Measurements from ENCODE around the gene RGS9BP. TPM values are rescaled to one million over a fixed set of nuclear protein-coding genes. Genes with fewer than 3 reads are reported as not detected.

Gene RGS9BP
- total RNA-seq: not detected
- 0.11 TPM for polyA plus RNA-seq (2013, experiment 1 of 2)
- 0.08 TPM for polyA plus RNA-seq (2013, experiment 2 of 2)
- long read RNA-seq, experiment 1: 0 reads
- long read RNA-seq, experiment 2: 0 reads
- long read RNA-seq, experiment 3: 0 reads
- long read RNA-seq, experiment 4: 0 reads

- Histone ChIP-seq H3K27me3 (ENCODE audit: control insufficient read depth, insufficient read depth, low read length, poor library complexity, severe bottlenecking) (peaks cover 47% of the 10 kb centered on the region), H3K4me1 (ENCODE audit: control insufficient read depth, insufficient read depth, low read length) (peaks cover 3% of the 10 kb centered on the region), H3K9me3 (ENCODE audit: control insufficient read depth, low read length) (no peaks in the 10 kb centered on the region), H3K4me3 (ENCODE audit: low read length) (peak within 1 kb of the TSS; percentile 90), H3K36me3 (ENCODE audit: control insufficient read depth, insufficient read depth, low read length) (no peaks in the 10 kb centered on the region), H3K9ac (ENCODE audit: extremely low read depth, low read length, poor library complexity, severe bottlenecking) (peak within 1 kb of the TSS; percentile 38), H3K27ac (ENCODE audit: low read depth, low read length) (no peak within 1 kb of the TSS)
- Mint-ChIP-seq H3K27me3 (ENCODE audit: insufficient read depth) (peaks cover 46% of the 10 kb centered on the region), H3K4me3 (peak within 1 kb of the TSS; percentile 79), H3K36me3 (ENCODE audit: low read depth) (peaks cover 5% of the 10 kb centered on the region), H3K4me1 (peaks cover 18% of the 10 kb centered on the region), H3K27ac (no peak within 1 kb of the TSS), H3K9me3 (no peaks in the 10 kb centered on the region)
- WGBS, 2 experiments (ENCODE audit: insufficient coverage in 1 of 2, insufficient read length in 1 of 2): 6 to 10% methylated on average over 13 to 53 of the region's 53 CpGs
- TF ChIP-seq CTCF (conservative IDR thresholded peaks at IDR 0.05): no peak
- peak; percentile 77 for DNase-seq
Observed at GRCh38 chr19:32675720-32676185, at the start of gene RGS9BP. TSS of gene RGS9BP (plus strand) at chr19:32675848. CDS start at chr19:32676264, 416 bp downstream.

GRCh38 chr19:32626969-32627368, 48.7 kb upstream of the RGS9BP start:
- DNase-seq: no peak
- 95 to 100% methylated on average over 1 to 2 of the region's 4 CpGs for WGBS, 2 experiments (ENCODE audit: insufficient coverage in 1 of 2, insufficient read length in 1 of 2)
- peaks cover 50% of the 10 kb centered on the region for H3K36me3 ChIP-seq (ENCODE audit: control insufficient read depth, insufficient read depth, low read length)
- Mint-ChIP-seq H3K36me3 (ENCODE audit: low read depth) (peaks cover 55% of the 10 kb centered on the region), H3K9me3 (no peaks in the 10 kb centered on the region), H3K4me1 (no peaks in the 10 kb centered on the region), H3K27me3 (ENCODE audit: insufficient read depth) (no peaks in the 10 kb centered on the region), H3K27ac (no peak overlapping the region), H3K4me3 (no peak overlapping the region)
- no peaks in the 10 kb centered on the region for H3K9me3 ChIP-seq (ENCODE audit: control insufficient read depth, low read length)
- H3K4me3 ChIP-seq (ENCODE audit: low read length): no peak overlapping the region
- H3K4me1 ChIP-seq (ENCODE audit: control insufficient read depth, insufficient read depth, low read length): no peaks in the 10 kb centered on the region
- H3K9ac ChIP-seq (ENCODE audit: extremely low read depth, low read length, poor library complexity, severe bottlenecking): no peak overlapping the region
- no peak for TF ChIP-seq CTCF (conservative IDR thresholded peaks at IDR 0.05)
- no peak overlapping the region for H3K27ac ChIP-seq (ENCODE audit: low read depth, low read length)
- H3K27me3 ChIP-seq (ENCODE audit: control insufficient read depth, insufficient read depth, low read length, poor library complexity, severe bottlenecking): no peaks in the 10 kb centered on the region

- H3K4me3 Mint-ChIP-seq: no peak overlapping the region
- peaks cover 45% of the 10 kb centered on the region for H3K36me3 ChIP-seq (ENCODE audit: control insufficient read depth, insufficient read depth, low read length)
- H3K9me3 Mint-ChIP-seq: no peaks in the 10 kb centered on the region
- no peak overlapping the region for H3K9ac ChIP-seq (ENCODE audit: extremely low read depth, low read length, poor library complexity, severe bottlenecking)
- no peak for DNase-seq
- H3K27me3 Mint-ChIP-seq (ENCODE audit: insufficient read depth): no peaks in the 10 kb centered on the region
- H3K9me3 ChIP-seq (ENCODE audit: control insufficient read depth, low read length): no peaks in the 10 kb centered on the region
- peak; percentile 21 for TF ChIP-seq CTCF (conservative IDR thresholded peaks at IDR 0.05)
- WGBS, 2 experiments (ENCODE audit: insufficient coverage in 1 of 2, insufficient read length in 1 of 2): 87 to 94% methylated on average over 13 to 15 of the region's 15 CpGs
- H3K27ac ChIP-seq (ENCODE audit: low read depth, low read length): no peak overlapping the region
- no peak overlapping the region for H3K27ac Mint-ChIP-seq
- H3K27me3 ChIP-seq (ENCODE audit: control insufficient read depth, insufficient read depth, low read length, poor library complexity, severe bottlenecking): no peaks in the 10 kb centered on the region
- H3K4me1 ChIP-seq (ENCODE audit: control insufficient read depth, insufficient read depth, low read length): no peaks in the 10 kb centered on the region
- H3K36me3 Mint-ChIP-seq (ENCODE audit: low read depth): peaks cover 50% of the 10 kb centered on the region
- H3K4me1 Mint-ChIP-seq: peaks cover 3% of the 10 kb centered on the region
- no peak overlapping the region for H3K4me3 ChIP-seq (ENCODE audit: low read length)
Observed at GRCh38 chr19:32627714-32628270, 47.9 kb upstream of the RGS9BP start.

Data from endodermal cell (in vitro differentiated cells).